GM18507 (cell line): ENCODE data around the gene RADIL.

Source experiments
- DNase-seq: peaks from one replicate; pipeline ENCODE4 v3.0.0; 2011; ENCODE audit warnings: low read depth; ENCODE audit not compliant: insufficient read length; ENCODE audit errors: extremely low spot score
- FAIRE-seq: peaks from 2 replicates; lab custom pipeline; 2011; peaks lifted over from hg19 to GRCh38; lab: Jason Lieb, UNC

RADIL gene

GRCh38 chr7:4769761-4770160, 113.8 kb downstream of the RADIL start:
- FAIRE-seq (no peak), DNase-seq (no peak)

- DNase-seq (no peak), FAIRE-seq (no peak)
Measured at GRCh38 chr7:4768597-4769569, 114.6 kb downstream of the RADIL start.

GRCh38 chr7:4766666-4767519, 116.6 kb downstream of the RADIL start:
- FAIRE-seq = no peak
- no peak for DNase-seq

GRCh38 chr7:4765776-4766490, 117.6 kb downstream of the RADIL start:
- no peak for DNase-seq
- no peak for FAIRE-seq

- FAIRE-seq (no peak), DNase-seq (no peak)
Measured at GRCh38 chr7:4764402-4765007, 119.0 kb downstream of the RADIL start.

GRCh38 chr7:4763794-4764185, 119.7 kb downstream of the RADIL start:
- FAIRE-seq = no peak

GRCh38 chr7:4763091-4763793, 120.3 kb downstream of the RADIL start:
- FAIRE-seq (no peak), DNase-seq (no peak)

More at GRCh38 chr7:4763794-4764185, 119.7 kb downstream of the RADIL start:
- DNase-seq = no peak

- DNase-seq = no peak
- FAIRE-seq = no peak
Measured at GRCh38 chr7:4762121-4763055, 121.1 kb downstream of the RADIL start.

GRCh38 chr7:4760952-4761351, 122.6 kb downstream of the RADIL start:
- no peak for FAIRE-seq

GRCh38 chr7:4759211-4759610, 124.3 kb downstream of the RADIL start:
- FAIRE-seq (no peak), DNase-seq (no peak)

More at GRCh38 chr7:4760952-4761351, 122.6 kb downstream of the RADIL start:
- DNase-seq = no peak

- no peak for FAIRE-seq
Measured at GRCh38 chr7:4758791-4759190, 124.7 kb downstream of the RADIL start.

GRCh38 chr7:4758111-4758510, 125.4 kb downstream of the RADIL start:
- no peak for FAIRE-seq
- DNase-seq = no peak

More at GRCh38 chr7:4758791-4759190, 124.7 kb downstream of the RADIL start:
- no peak for DNase-seq

GRCh38 chr7:4755045-4755444, 128.5 kb downstream of the RADIL start:
- DNase-seq (no peak), FAIRE-seq (no peak)

GRCh38 chr7:4754433-4755010, 129.0 kb downstream of the RADIL start:
- DNase-seq (no peak), FAIRE-seq (no peak)

GRCh38 chr7:4753598-4754432, 129.7 kb downstream of the RADIL start:
- DNase-seq (peak; percentile 71), FAIRE-seq (peak; percentile 83)

GRCh38 chr7:4751398-4751947, 132.0 kb downstream of the RADIL start:
- DNase-seq = no peak
- no peak for FAIRE-seq
